PFSK-1 (cell line): Measurements from ENCODE around the gene USF3.

Experiments
- POLR2AphosphoS5 ChIP-seq: IDR thresholded peaks from 2 replicates; pipeline ENCODE4 v1.6.1; 2012; ENCODE audit warnings: low read depth, mild to moderate bottlenecking, control low read depth, low read length, moderate library complexity
- SIN3A ChIP-seq: IDR thresholded peaks from 2 replicates; pipeline ENCODE4 v1.6.1; 2012; ENCODE audit warnings: mild to moderate bottlenecking, low read length, moderate library complexity, borderline replicate concordance; ENCODE audit not compliant: insufficient read depth
- TF ChIP-seq, protein P1 (sequence below), 2 experiments: IDR thresholded peaks; 2 replicates each; pipeline versions ENCODE4 v1.6.1 to v1.8.0; 2011 to 2012; ENCODE audit warnings: low read depth in 2 of 2, low read length in 2 of 2, control low read depth in 1 of 2, inconsistent platforms in 1 of 2, mild to moderate bottlenecking in 1 of 2, moderate library complexity in 1 of 2; ENCODE audit not compliant: insufficient read depth in 1 of 2

GRCh38 chr3:113695431-113695785 is 1.0 kb downstream of the USF3 start:
- TF ChIP-seq, protein P1, sequence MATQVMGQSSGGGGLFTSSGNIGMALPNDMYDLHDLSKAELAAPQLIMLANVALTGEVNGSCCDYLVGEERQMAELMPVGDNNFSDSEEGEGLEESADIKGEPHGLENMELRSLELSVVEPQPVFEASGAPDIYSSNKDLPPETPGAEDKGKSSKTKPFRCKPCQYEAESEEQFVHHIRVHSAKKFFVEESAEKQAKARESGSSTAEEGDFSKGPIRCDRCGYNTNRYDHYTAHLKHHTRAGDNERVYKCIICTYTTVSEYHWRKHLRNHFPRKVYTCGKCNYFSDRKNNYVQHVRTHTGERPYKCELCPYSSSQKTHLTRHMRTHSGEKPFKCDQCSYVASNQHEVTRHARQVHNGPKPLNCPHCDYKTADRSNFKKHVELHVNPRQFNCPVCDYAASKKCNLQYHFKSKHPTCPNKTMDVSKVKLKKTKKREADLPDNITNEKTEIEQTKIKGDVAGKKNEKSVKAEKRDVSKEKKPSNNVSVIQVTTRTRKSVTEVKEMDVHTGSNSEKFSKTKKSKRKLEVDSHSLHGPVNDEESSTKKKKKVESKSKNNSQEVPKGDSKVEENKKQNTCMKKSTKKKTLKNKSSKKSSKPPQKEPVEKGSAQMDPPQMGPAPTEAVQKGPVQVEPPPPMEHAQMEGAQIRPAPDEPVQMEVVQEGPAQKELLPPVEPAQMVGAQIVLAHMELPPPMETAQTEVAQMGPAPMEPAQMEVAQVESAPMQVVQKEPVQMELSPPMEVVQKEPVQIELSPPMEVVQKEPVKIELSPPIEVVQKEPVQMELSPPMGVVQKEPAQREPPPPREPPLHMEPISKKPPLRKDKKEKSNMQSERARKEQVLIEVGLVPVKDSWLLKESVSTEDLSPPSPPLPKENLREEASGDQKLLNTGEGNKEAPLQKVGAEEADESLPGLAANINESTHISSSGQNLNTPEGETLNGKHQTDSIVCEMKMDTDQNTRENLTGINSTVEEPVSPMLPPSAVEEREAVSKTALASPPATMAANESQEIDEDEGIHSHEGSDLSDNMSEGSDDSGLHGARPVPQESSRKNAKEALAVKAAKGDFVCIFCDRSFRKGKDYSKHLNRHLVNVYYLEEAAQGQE (IDR thresholded peaks at IDR 0.05; ENCODE audit: insufficient read depth in 1 of 2, low read depth in 2 of 2, low read length in 2 of 2): no peak
- no peak for TF ChIP-seq POLR2AphosphoS5
- TF ChIP-seq SIN3A: no peak
